Thyroid gland (tissue), 4 donors: ENCODE results near the gene ATG13. TPM values are rescaled to one million over a fixed set of nuclear protein-coding genes. Genes with fewer than 3 reads are reported as not detected.

Source experiments
- DNase-seq, 2 donors: peaks; one replicate each; pipeline ENCODE4 v3.0.0-alpha.2; 2019
- H3K27ac ChIP-seq, 3 donors: fragments of 200-600 bp; sonication (generic); 1 replicate in 2 of 3; 2 replicates in 1 of 3; pipeline ENCODE4 v1.5.1; 2016 to 2019; ENCODE audit warnings: mild to moderate bottlenecking in 1 of 3, moderate library complexity in 1 of 3
- H3K27me3 ChIP-seq: fragments of 200-600 bp; sonication (generic); one replicate; pipeline ENCODE4 v1.5.1; 2019
- H3K36me3 ChIP-seq, 2 donors: fragments of 200-600 bp; sonication (generic); one replicate each; pipeline ENCODE4 v1.5.1; 2016 to 2019
- H3K4me1 ChIP-seq, 2 donors: fragments of 200-600 bp; sonication (generic); one replicate each; pipeline ENCODE4 v1.5.1; 2017 to 2019
- H3K4me3 ChIP-seq, 3 donors: fragments of 200-600 bp; sonication (generic); replicated peaks in 1 of 3; 1 replicate in 2 of 3; 2 replicates in 1 of 3; pipeline ENCODE4 v1.5.1; 2016; ENCODE audit warnings: mild to moderate bottlenecking in 1 of 3
- H3K9me3 ChIP-seq: fragments of 200-600 bp; sonication (generic); one replicate; pipeline ENCODE4 v1.5.1; 2017
- POLR2A ChIP-seq, 2 donors: fragments of 450-650 bp; IDR thresholded peaks; one replicate each; pipeline ENCODE4 v1.6.1; 2017; ENCODE audit warnings: antibody characterized with exemption in 2 of 2, mild to moderate bottlenecking in 2 of 2, moderate library complexity in 1 of 2
- WGBS, 2 donors: methylation state at CpG; one replicate each; pipeline ENCODE4 v1.1.5; 2017; 5-methylcytosine and 5-hydroxymethylcytosine counted together
- intact Hi-C: fragments of 100-400 bp; cut with DNase I; formaldehyde crosslinking; loops from one replicate; pipeline ENCODE4 v1.15.1; 2023
- total RNA-seq, 4 donors: library from RNA; depleted of rRNA; stranded (reverse); fragments of >200 nt; gene quantifications; one replicate each; pipeline ENCODE4 v1.2.3, GENCODE V29; 2016
- TF ChIP-seq, protein P1 (sequence below), 6 experiments: fragments of 200-600 bp in 3 of 6; fragments of 450-650 bp in 3 of 6; sonication (generic) in 3 of 6; IDR thresholded peaks; one replicate each; pipeline ENCODE4 v1.5.1; 2016 to 2019; ENCODE audit warnings: antibody characterized with exemption in 6 of 6, mild to moderate bottlenecking in 2 of 6, inconsistent platforms in 1 of 6, moderate library complexity in 1 of 6

Gene ATG13
- total RNA-seq, 4 donors from 2014 or later = 85.7 to 148 (median 113) TPM

DNA sequence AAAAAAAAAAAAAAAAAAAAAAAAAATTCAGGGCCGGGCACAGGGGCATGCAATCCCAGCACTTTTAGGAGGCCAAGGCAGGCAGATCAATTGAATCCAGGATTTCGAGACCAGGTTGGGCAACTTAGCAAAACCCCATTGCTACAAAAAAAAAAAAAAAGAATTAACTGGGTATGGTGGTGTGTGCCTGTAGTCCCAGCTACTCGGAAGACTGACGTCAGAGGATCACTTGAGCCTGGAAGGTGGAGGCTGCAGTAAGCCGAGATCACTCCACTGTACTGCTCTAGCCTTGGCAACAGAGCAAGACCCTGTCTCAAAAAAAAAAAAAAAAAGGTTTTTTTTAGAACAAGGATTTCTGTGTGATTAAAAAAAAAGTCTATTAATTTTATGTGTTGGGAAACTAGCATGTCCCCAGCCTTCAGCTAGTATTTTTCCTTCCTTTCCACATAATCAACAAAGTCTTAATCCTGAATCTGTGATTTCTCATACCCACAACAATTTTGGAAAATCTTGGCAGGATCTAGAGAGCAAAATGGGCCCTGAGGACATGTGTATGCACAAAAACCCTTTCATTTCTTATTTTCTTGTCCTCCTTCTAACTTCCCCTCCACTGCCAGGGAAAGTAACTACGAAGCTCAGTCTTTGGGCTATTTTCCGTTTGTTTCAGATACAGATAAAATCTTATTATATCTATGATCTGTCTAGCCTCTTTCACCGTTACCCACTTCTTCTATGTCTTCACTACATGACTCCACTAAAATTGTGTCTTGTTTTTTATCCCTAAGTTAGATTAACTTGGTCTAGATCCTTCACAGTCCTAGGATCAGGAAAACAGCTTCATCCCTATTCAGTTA lies 17.8 kb upstream of the ATG13 start:
- Histone ChIP-seq H3K27ac (peak overlapping the region; percentile 12 to 36 (median 26)), H3K4me3 (no peak overlapping the region), H3K4me1 (no peaks in the 10 kb centered on the region), H3K36me3 (peaks cover 0 to 5% of the 10 kb centered on the region in 2 donors), H3K27me3 (no peaks in the 10 kb centered on the region), H3K9me3 (no peaks in the 10 kb centered on the region)
- intact Hi-C loops = no loop called here
- peak in 1 of 2 donors; percentile 20 for DNase-seq
- WGBS, 2 donors = 72 to 76% methylated on average over 8 of the region's 8 CpGs
- TF ChIP-seq POLR2A (IDR thresholded peaks at IDR 0.05) = no peak
- TF ChIP-seq, protein P1, sequence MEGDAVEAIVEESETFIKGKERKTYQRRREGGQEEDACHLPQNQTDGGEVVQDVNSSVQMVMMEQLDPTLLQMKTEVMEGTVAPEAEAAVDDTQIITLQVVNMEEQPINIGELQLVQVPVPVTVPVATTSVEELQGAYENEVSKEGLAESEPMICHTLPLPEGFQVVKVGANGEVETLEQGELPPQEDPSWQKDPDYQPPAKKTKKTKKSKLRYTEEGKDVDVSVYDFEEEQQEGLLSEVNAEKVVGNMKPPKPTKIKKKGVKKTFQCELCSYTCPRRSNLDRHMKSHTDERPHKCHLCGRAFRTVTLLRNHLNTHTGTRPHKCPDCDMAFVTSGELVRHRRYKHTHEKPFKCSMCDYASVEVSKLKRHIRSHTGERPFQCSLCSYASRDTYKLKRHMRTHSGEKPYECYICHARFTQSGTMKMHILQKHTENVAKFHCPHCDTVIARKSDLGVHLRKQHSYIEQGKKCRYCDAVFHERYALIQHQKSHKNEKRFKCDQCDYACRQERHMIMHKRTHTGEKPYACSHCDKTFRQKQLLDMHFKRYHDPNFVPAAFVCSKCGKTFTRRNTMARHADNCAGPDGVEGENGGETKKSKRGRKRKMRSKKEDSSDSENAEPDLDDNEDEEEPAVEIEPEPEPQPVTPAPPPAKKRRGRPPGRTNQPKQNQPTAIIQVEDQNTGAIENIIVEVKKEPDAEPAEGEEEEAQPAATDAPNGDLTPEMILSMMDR (IDR thresholded peaks at IDR 0.05) = no peak

DNA sequence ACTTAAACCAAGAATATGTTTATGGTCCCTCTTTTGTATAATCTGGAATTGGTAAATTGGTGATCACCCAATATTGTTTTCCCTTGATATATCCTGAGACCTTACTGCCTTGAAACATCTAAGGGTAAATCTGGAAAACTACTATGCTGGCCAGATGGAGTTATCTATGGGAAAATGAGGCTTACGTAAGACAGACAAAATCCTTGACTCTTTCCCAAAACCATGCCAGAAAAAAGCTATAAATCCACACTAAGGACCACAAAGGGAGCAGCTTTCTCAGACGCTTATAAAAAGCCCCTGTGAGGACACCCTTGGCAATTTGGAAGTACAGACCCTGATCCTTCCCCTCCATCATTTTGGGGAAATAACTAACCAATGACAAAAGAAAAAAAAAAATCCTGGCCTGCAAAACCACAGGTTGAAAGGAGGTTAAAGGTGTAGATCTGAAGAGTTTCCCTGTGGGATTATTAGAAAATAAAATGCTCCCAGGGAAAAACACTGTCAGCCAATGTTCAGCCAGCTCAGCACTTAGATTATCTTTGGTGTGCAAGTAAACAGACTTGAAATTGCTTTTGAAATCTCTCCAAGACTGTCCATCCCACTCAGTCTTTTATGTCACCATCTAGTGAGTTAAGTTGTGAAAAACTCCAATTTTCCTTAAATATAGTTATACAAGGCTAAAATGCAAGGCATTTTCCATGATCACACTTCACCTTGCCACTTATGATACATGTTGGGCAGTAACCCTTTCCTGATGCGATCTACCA lies 17.0 kb upstream of the ATG13 start:
- no peaks in the 10 kb centered on the region for H3K27me3 ChIP-seq
- no peak overlapping the region for H3K4me3 ChIP-seq
- 76 to 80% methylated on average over 3 of the region's 3 CpGs for WGBS, 2 donors
- TF ChIP-seq POLR2A (IDR thresholded peaks at IDR 0.05) = no peak
- TF ChIP-seq, protein P1 (IDR thresholded peaks at IDR 0.05) = no peak
- H3K4me1 ChIP-seq = no peaks in the 10 kb centered on the region
- H3K9me3 ChIP-seq = no peaks in the 10 kb centered on the region
- intact Hi-C loops = no loop called here
- peak overlapping the region in 2 of 3 donors; percentile 12 to 40 for H3K27ac ChIP-seq
- peaks cover 0 to 5% of the 10 kb centered on the region in 2 donors for H3K36me3 ChIP-seq
- no peak for DNase-seq

DNA sequence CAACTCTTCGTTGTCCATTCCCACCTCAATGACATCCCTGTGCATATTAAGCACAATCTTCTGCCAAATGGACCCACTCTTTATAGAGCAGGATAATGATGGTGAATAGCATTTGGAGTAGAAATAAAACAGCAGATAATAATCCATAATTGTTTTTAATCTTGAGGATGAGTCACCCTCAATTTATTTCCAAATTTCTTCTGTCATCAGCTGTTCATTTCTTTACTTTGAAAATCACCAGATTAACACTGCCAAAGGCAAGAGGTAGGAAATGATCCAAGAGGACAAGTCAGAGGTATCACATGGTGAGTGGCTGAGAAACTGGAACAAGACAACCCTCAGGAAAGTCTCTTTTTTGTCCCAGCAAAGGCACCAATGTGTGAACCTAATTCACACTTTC lies 16.2 kb upstream of the ATG13 start:
- Histone ChIP-seq H3K27ac (peak overlapping the region in 1 of 3 donors; percentile 40), H3K4me1 (no peaks in the 10 kb centered on the region), H3K4me3 (no peak overlapping the region), H3K36me3 (peaks cover 0 to 5% of the 10 kb centered on the region in 2 donors), H3K9me3 (no peaks in the 10 kb centered on the region), H3K27me3 (no peaks in the 10 kb centered on the region)
- WGBS, 2 donors = 76 to 88% methylated on average over 1 of the region's 1 CpG
- intact Hi-C loops = no loop called here
- TF ChIP-seq, protein P1 (IDR thresholded peaks at IDR 0.05) = no peak
- TF ChIP-seq POLR2A (IDR thresholded peaks at IDR 0.05) = no peak
- no peak for DNase-seq

DNA sequence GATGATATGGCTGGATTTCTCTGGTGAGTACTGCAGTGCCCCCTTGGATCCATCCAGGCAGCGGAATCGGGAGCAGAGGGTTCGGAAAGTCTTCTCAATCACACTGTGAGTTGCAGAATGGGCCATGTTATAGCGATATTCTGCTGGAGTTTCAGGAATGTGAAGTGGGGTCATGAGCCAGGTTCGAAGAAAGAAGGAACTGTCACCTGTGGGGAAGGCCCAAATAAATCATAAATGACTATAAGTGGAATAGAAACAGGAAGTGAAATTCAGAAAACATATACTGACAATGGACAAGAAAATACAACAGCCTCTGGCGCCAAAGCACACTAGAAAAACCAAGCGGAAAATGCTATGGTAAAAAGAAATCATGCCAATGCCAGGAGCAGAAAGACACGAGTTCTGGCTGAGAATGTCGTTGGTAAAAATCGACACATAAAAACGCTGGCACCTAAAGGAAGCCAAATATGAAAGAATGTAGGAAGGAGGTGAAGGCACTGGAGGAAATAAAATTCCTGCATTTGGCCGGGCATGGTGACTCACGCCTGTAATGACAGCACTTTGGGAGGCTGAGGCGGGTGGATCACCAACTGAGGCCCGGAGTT lies 13.5 kb upstream of the ATG13 start:
- 91% methylated on average over 15 of the region's 15 CpGs for WGBS, 2 donors
- intact Hi-C loops = no loop called here
- DNase-seq = no peak
- Histone ChIP-seq H3K27me3 (no peaks in the 10 kb centered on the region), H3K36me3 (peaks cover 0 to 5% of the 10 kb centered on the region in 2 donors), H3K4me3 (no peak overlapping the region), H3K9me3 (no peaks in the 10 kb centered on the region), H3K27ac (no peak overlapping the region), H3K4me1 (no peaks in the 10 kb centered on the region)
- TF ChIP-seq POLR2A (IDR thresholded peaks at IDR 0.05) = no peak
- TF ChIP-seq, protein P1 (IDR thresholded peaks at IDR 0.05) = no peak
